ENCODE results near the gene GOLGA7B. TPM values are rescaled to one million over a fixed set of nuclear protein-coding genes. Genes with fewer than 3 reads are reported as not detected.

The GOLGA7B gene
- not detected for polyA plus RNA-seq (ENCODE audit: low read depth in 6 of 6)

DNA sequence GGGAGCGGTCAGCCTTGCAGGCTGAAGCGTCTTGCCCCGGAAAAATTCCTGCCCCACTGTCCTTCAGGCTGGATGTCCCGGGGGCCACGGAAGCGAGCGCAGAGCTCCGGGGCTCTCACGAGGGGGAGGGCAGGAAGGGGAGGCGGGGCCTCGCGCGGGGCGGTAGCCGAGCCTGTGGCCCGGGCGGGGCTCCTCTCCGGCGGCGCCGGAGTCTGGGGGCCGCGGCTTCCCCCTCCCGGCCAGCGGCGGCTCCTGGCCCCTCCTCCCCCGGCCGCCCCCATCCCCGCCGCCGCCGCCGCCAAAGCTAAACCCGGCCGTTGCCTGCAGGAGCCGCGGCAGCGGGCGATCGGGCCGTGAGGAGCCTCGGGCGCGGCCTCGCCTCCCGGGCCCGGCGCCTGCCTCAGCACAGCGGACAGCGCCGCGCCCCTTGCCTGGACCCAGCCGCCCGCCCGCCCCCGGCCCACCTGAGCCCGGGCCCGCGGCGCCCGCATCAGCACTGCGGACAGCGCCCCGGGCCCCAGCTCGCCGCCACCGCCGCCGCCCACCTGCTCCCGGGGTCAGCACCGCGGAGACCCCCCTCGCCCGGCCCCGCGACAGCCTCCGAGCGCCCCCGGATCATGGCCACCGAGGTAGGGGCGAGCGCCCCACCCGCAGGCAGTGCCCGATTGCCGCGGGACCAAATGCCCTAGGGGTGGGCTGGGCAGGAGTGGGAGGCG lies at the start of gene GOLGA7B:
Gene GOLGA7B, plus strand, starts transcription at position 157 of the 716 bp plus-strand sequence. Its CDS starts 461 bp downstream, at position 618.
- Mint-ChIP-seq H3K27ac (peak within 1 kb of the TSS in 2 of 6 donors; percentile 24 to 56), H3K4me3 (peak within 1 kb of the TSS; percentile 79 to 95 (median 85)), H3K36me3 (no peaks in the 10 kb centered on the region), H3K9me3 (no peaks in the 10 kb centered on the region), H3K4me1 (peaks cover 13 to 24% (median 19%) of the 10 kb centered on the region in 3 donors), H3K27me3 (peaks cover 28 to 59% (median 51%) of the 10 kb centered on the region in 3 donors)
- DNase-seq = peak; percentile 33
- peak; percentile 75 to 78 for ATAC-seq (ENCODE audit: low read depth in 2 of 2)

GRCh38 chr10:97800474-97800873 lies 49.2 kb upstream of the GOLGA7B start:
- Mint-ChIP-seq H3K4me3 (no peak overlapping the region), H3K27ac (no peak overlapping the region)

DNA sequence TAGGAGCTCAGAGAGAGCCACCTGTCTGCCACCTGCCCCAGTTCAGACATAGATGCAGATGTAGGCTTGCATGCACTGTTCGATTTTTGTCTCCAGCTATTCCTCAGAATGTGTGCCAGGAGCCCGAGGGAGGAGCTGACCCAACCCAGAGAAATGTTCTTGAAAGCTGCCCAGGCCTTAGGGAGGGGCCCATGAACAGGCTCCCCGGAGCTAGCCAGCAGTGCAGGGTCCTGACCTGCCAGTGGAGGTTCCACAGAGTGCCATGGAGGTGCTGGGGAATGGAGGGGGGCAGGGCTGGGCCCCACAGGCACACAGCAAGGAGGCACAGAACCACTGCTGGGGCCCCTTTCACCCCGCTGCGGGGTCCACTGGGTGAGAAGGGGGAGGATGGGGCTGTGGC lies 48.2 kb upstream of the GOLGA7B start:
- ATAC-seq (ENCODE audit: low read depth in 2 of 2) (no peak), DNase-seq (no peak)
- H3K9me3 Mint-ChIP-seq = peaks cover 0 to 24% (median 14%) of the 10 kb centered on the region in 7 donors
- no peaks in the 10 kb centered on the region for H3K4me1 Mint-ChIP-seq
- H3K27me3 Mint-ChIP-seq = peaks cover 23 to 47% (median 35%) of the 10 kb centered on the region in 3 donors
- no peaks in the 10 kb centered on the region for H3K36me3 Mint-ChIP-seq
- H3K4me3 Mint-ChIP-seq = no peak overlapping the region
- no peak overlapping the region for H3K27ac Mint-ChIP-seq

More at GRCh38 chr10:97800474-97800873, 49.2 kb upstream of the GOLGA7B start:
- peaks cover 0 to 24% (median 14%) of the 10 kb centered on the region in 7 donors for H3K9me3 Mint-ChIP-seq
- peaks cover 26 to 51% (median 39%) of the 10 kb centered on the region in 3 donors for H3K27me3 Mint-ChIP-seq
- no peaks in the 10 kb centered on the region for H3K36me3 Mint-ChIP-seq
- DNase-seq (no peak), ATAC-seq (ENCODE audit: low read depth in 2 of 2) (no peak)
- H3K4me1 Mint-ChIP-seq = no peaks in the 10 kb centered on the region

GRCh38 chr10:97805096-97805884 lies 44.4 kb upstream of the GOLGA7B start:
- H3K9me3 Mint-ChIP-seq = no peaks in the 10 kb centered on the region
- H3K4me3 Mint-ChIP-seq = no peak overlapping the region
- ATAC-seq (ENCODE audit: low read depth in 2 of 2) (no peak), DNase-seq (no peak)
- peaks cover 11 to 27% (median 21%) of the 10 kb centered on the region in 3 donors for H3K27me3 Mint-ChIP-seq
- H3K27ac Mint-ChIP-seq = no peak overlapping the region
- no peaks in the 10 kb centered on the region for H3K36me3 Mint-ChIP-seq
- H3K4me1 Mint-ChIP-seq = no peaks in the 10 kb centered on the region

DNA sequence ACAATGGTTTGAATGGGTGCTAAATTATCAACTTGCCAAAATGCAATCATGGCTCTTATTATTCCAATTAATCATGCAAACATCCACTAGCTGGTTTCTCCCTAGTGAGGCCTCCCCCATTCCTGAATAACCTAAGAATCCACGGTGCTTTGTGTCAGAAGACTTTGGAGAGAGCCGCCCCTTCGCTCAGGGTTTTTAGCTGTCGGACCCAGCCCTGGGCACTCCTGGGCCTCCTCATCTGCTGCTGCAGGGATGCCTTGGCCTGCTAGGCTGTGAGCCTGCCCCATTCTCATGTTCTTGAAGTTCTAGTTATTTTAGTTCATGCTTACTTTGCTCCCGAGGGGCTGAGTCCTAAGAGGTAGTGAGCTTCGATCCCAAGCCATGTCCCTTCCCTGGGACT lies 43.7 kb upstream of the GOLGA7B start:
- no peaks in the 10 kb centered on the region for H3K36me3 Mint-ChIP-seq
- peaks cover 15 to 29% (median 22%) of the 10 kb centered on the region in 3 donors for H3K27me3 Mint-ChIP-seq
- no peaks in the 10 kb centered on the region for H3K9me3 Mint-ChIP-seq
- no peak overlapping the region for H3K27ac Mint-ChIP-seq
- ATAC-seq (ENCODE audit: low read depth in 2 of 2) (no peak), DNase-seq (no peak)
- no peak overlapping the region for H3K4me3 Mint-ChIP-seq
- H3K4me1 Mint-ChIP-seq = no peaks in the 10 kb centered on the region

DNA sequence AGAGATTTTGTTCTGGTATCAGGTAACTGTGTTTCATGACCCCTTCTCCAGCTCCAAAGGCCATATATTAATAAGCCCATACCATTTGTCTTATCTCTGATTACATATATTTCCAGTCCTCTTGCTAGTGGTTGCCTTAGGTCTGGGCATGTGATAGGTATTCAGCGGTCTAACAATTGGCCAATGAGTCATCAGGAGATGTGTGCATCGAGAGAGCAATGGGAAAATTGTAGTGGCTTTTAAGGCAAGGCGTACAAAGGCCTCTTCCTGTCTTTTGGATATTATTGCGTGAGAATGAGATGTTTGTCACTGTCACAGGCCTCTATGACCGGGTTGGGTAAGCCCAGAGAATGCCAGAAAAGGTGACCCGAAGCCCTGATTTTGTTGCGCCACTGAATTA lies 39.2 kb upstream of the GOLGA7B start:
- ATAC-seq (ENCODE audit: low read depth in 2 of 2) (no peak), DNase-seq (no peak)
- no peak overlapping the region for H3K4me3 Mint-ChIP-seq
- peaks cover 5 to 17% (median 12%) of the 10 kb centered on the region in 3 donors for H3K27me3 Mint-ChIP-seq
- no peak overlapping the region for H3K27ac Mint-ChIP-seq
- H3K4me1 Mint-ChIP-seq = no peaks in the 10 kb centered on the region
- H3K9me3 Mint-ChIP-seq = no peaks in the 10 kb centered on the region
- no peaks in the 10 kb centered on the region for H3K36me3 Mint-ChIP-seq

DNA sequence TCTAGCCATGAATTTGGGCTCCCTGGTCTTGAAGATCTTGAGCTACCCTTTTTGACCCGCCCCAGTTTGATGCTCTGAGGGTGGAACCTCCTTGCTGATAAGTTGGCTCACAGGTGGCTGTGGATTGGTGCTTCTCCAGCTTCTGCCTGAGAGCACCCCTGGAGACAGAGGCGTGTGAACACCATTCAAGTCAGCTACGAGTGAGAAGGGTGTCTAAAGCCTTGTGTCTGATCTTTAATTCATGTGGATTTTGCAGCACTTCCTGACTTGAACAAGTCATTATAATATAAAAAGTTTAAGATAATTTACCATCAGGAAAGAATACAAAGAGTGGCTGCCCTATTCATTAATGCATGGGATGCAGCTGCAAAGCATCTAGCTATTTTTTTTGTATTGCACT lies 37.7 kb upstream of the GOLGA7B start:
- Mint-ChIP-seq H3K36me3 (no peaks in the 10 kb centered on the region), H3K27me3 (peaks cover 5 to 17% (median 17%) of the 10 kb centered on the region in 3 donors), H3K27ac (no peak overlapping the region), H3K4me1 (no peaks in the 10 kb centered on the region), H3K4me3 (no peak overlapping the region), H3K9me3 (no peaks in the 10 kb centered on the region)
- DNase-seq (no peak), ATAC-seq (ENCODE audit: low read depth in 2 of 2) (no peak)

DNA sequence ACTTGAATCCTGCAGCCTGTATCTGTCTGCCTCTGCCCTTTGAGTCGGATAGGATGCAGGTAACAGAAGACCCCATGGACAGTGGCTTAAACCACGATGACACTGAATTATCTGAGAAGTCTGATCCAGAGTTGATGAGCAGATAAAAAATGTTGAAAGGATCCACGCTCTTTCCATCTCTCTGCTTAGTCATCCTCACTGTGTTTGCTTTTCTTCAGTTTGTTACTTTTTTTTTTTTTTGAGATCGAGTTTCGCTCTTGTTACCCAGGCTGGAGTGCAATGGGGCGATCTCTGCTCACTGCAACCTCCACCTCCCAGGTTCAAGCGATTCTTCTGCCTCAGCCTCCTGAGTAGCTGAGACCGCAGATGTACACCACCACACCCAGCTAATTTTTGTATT lies 36.9 kb upstream of the GOLGA7B start:
- DNase-seq (no peak), ATAC-seq (ENCODE audit: low read depth in 2 of 2) (no peak)
- no peak overlapping the region for H3K4me3 Mint-ChIP-seq
- no peaks in the 10 kb centered on the region for H3K4me1 Mint-ChIP-seq
- H3K27ac Mint-ChIP-seq = peak overlapping the region in 1 of 6 donors; percentile 21
- no peaks in the 10 kb centered on the region for H3K9me3 Mint-ChIP-seq
- H3K36me3 Mint-ChIP-seq = no peaks in the 10 kb centered on the region
- H3K27me3 Mint-ChIP-seq = peaks cover 5 to 21% (median 20%) of the 10 kb centered on the region in 3 donors

DNA sequence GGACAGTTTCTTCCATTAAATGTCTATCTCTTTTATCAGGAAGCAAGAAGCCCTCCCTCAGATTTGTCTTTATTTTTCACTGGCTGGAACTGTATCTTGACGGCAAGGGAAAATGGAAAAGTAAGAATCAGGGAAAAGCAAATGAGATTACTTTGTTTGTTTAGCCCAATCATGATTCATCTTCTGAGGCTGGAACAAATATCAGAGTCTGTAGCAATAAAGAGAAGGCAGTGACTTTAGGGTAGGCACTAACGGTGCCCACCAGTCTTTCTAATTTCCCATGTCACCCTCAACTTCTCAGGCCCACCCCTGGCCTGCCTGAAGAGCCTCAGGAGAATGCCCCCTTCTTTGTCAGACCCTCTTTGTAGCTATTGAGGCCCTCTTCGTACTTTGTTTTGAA lies 36.3 kb upstream of the GOLGA7B start:
- H3K36me3 Mint-ChIP-seq = no peaks in the 10 kb centered on the region
- H3K27me3 Mint-ChIP-seq = peaks cover 8 to 24% (median 22%) of the 10 kb centered on the region in 3 donors
- H3K4me1 Mint-ChIP-seq = no peaks in the 10 kb centered on the region
- no peak overlapping the region for H3K4me3 Mint-ChIP-seq
- no peak for DNase-seq
- no peak for ATAC-seq (ENCODE audit: low read depth in 2 of 2)
- no peak overlapping the region for H3K27ac Mint-ChIP-seq
- no peaks in the 10 kb centered on the region for H3K9me3 Mint-ChIP-seq

- Mint-ChIP-seq H3K27ac (no peak overlapping the region), H3K36me3 (no peaks in the 10 kb centered on the region), H3K4me3 (peak overlapping the region in 1 of 8 donors; percentile 69), H3K27me3 (peaks cover 12 to 36% (median 30%) of the 10 kb centered on the region in 3 donors), H3K4me1 (no peaks in the 10 kb centered on the region), H3K9me3 (no peaks in the 10 kb centered on the region)
- no peak for ATAC-seq (ENCODE audit: low read depth in 2 of 2)
- DNase-seq = no peak
Measured at GRCh38 chr10:97814996-97815395, 34.6 kb upstream of the GOLGA7B start.

- DNase-seq (no peak), ATAC-seq (ENCODE audit: low read depth in 2 of 2) (no peak)
- Mint-ChIP-seq H3K4me1 (no peaks in the 10 kb centered on the region), H3K27ac (peak overlapping the region in 1 of 6 donors; percentile 21), H3K36me3 (no peaks in the 10 kb centered on the region), H3K27me3 (peaks cover 11 to 35% (median 25%) of the 10 kb centered on the region in 3 donors), H3K4me3 (no peak overlapping the region), H3K9me3 (no peaks in the 10 kb centered on the region)
Measured at GRCh38 chr10:97816609-97817008, 33.0 kb upstream of the GOLGA7B start.

GRCh38 chr10:97818572-97818971 lies 31.1 kb upstream of the GOLGA7B start:
- no peak for DNase-seq

DNA sequence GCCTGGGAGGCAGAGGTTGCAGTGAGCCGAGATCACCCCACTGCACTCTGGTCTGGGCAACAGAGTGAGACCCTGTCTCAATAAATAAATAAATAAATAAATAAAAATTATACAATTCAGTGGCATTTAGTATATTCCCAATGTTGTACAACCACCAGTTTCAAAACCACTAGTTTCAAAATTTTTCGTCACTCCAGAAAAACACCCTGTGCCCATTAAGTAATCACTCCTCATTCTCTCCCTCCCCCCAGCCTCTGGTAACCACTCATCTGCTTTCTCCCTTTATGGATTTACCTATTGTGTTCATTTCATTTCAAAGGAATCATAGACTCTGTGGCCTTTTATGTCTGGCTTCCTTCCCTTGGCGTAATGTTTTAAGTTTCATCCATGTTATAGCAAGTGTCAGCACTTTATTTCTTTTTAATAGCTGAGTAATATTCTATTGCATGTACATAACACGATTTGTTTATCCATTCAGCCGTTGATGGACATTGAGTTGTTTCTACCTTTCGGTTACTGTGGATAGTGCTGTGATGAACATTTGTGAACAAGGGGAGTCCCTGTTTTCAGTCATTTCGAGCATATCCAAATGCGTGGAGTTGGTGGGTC lies 29.4 kb upstream of the GOLGA7B start:
- no peaks in the 10 kb centered on the region for H3K4me1 Mint-ChIP-seq
- no peaks in the 10 kb centered on the region for H3K36me3 Mint-ChIP-seq
- H3K9me3 Mint-ChIP-seq = no peaks in the 10 kb centered on the region
- ATAC-seq (ENCODE audit: low read depth in 2 of 2) (no peak), DNase-seq (no peak)
- H3K27me3 Mint-ChIP-seq = peaks cover 11 to 39% (median 29%) of the 10 kb centered on the region in 3 donors
- no peak overlapping the region for H3K27ac Mint-ChIP-seq
- H3K4me3 Mint-ChIP-seq = no peak overlapping the region

More at GRCh38 chr10:97818572-97818971, 31.1 kb upstream of the GOLGA7B start:
- Mint-ChIP-seq H3K4me3 (no peak overlapping the region), H3K27me3 (peaks cover 11 to 34% (median 25%) of the 10 kb centered on the region in 3 donors), H3K27ac (peak overlapping the region in 1 of 6 donors; percentile 15), H3K9me3 (no peaks in the 10 kb centered on the region), H3K36me3 (no peaks in the 10 kb centered on the region), H3K4me1 (no peaks in the 10 kb centered on the region)
- no peak for ATAC-seq (ENCODE audit: low read depth in 2 of 2)

Measured in naive B cell (primary cell).